HG02678 (cell line): ENCODE data around the gene CHCHD6.

ENCODE experiments used
- ATAC-seq: cut with Tn5 transposase; IDR thresholded peaks from one replicate; pipeline ENCODE4 v1.9.1; 2021; ENCODE audit warnings: mild to moderate bottlenecking, moderate library complexity; ENCODE audit not compliant: unreplicated experiment

CHCHD6 gene

GRCh38 chr3:126704494-126705214, 614 bp downstream of the CHCHD6 start:
- ATAC-seq = no peak

GRCh38 chr3:126706631-126707030, 2.6 kb downstream of the CHCHD6 start:
- no peak for ATAC-seq

GRCh38 chr3:126711121-126711760, 7.2 kb downstream of the CHCHD6 start:
- no peak for ATAC-seq

DNA sequence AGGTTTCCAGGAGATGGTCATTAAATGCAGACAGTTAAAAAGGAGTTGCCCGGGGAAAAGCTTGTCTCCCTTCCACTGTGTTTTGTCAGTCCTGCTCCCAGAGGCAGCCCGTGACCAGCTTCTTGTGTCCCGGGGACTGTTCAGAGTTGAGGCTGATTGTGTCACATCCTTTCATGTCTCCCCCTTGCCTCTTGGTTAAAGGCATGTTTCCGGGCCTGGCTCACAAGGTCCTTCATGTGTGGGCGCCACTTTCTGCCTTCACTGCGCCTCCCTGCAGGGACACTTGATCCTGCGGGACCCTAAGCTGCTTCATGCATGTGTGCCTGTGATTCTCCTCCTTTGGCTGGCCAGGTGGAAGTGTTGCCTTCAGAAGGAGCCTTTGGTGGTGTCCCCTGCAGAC, 9.2 kb downstream of the CHCHD6 start:
- no peak for ATAC-seq

GRCh38 chr3:126714276-126714900, 10.3 kb downstream of the CHCHD6 start:
- no peak for ATAC-seq

DNA sequence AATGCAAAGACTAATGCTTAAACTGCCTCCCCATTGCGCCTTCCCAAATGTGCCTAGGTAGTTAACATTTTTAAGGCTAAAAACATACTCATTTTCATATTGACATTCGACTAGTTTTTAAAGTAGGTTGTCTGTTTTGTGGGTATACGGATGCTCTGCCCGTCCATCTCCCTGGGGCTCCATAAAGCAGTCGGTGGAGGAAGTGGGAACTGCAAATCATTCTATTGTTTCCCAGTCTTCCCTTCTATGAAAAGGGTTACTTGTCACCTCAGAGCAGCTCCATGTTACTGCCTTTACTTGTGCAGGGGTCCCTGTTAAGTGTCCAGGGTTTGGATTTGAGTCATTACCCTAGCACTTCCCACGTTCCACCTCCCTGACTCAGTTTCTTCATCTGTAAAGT, 10.9 kb downstream of the CHCHD6 start:
- ATAC-seq = no peak

GRCh38 chr3:126715432-126715831, 11.4 kb downstream of the CHCHD6 start:
- ATAC-seq = no peak

DNA sequence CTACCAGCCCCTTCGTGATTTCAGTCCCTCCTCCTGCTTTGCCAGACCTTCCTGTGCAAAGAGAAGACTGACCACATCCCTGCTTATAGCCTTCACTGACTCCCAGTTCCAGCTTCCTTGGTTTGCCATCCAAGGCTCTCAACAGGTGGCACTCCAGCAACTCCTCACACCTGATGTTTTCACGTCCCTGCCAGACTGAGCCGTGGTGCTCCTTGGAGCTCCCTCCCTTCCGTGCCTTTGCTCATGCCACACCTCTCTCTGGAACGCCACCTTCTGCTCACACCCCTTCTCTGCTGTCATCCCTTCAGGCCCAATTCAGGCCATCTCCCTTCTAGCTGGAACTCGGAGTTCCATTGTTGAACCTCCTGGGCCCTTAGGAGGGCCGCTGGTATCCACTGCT, 12.0 kb downstream of the CHCHD6 start:
- ATAC-seq = no peak

GRCh38 chr3:126718561-126719445, 14.8 kb downstream of the CHCHD6 start:
- ATAC-seq = no peak

DNA sequence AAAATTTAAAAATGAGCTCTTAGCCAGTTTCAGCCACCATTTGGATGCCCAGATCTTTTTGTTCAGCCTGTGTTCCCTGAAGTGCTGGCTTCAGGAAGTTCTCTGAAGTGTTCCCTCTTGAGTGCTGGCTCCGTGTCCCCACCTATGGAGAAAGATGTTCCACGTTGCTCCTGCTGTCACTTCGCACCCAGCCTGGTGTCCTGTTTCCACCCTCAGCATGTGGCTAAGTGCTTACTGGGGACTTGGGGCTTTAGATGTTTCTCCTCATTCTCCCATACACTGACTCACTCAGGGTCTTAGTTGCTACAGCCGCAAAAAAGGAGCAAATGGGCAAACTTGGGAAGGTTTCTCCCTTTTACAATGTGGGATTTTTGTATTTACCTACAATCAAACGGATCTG, 16.6 kb downstream of the CHCHD6 start:
- ATAC-seq = no peak

DNA sequence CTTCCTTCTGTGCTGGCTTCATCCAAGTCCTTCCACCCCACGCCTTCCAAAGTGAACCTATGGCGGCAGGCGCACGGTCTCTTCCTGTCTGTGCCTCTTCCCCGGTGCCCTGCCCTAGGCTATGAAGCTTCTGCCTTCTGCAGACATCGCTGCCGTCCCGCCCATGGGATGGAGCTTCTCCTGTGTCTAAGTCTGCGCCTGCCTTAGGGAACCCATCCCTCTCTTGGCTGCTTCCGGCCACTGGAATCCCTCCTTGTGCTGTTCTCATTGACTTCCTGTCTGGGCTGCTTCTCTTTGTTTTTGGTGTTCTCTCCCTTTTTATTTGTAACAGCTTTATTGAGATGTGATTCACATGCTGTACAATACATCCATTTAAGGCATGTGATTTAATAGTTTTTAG, 17.2 kb downstream of the CHCHD6 start:
- ATAC-seq = no peak

GRCh38 chr3:126723237-126723636, 19.2 kb downstream of the CHCHD6 start:
- no peak for ATAC-seq

- no peak for ATAC-seq
Observed at GRCh38 chr3:126723801-126724200, 19.8 kb downstream of the CHCHD6 start.

DNA sequence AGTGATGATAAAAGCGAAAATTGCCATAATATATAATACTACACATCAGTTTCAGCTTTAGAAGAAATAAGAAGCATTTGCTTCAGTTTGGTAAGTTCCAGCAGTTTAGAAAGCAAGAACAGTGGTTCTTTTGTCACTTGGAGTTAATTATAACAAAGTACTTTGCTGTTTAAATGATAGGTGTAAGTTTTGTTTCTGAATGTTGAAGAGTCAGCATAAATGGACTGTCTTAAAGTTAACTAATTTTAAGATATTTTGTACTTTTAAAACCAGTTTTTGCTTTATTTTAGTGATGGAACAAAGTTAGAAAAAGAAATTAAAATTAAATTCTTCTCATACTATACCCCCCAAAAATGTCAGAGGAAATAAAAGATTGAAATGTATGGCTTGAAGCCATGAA, 24.6 kb downstream of the CHCHD6 start:
- no peak for ATAC-seq

- no peak for ATAC-seq
Observed at GRCh38 chr3:126730376-126730775, 26.3 kb downstream of the CHCHD6 start.

DNA sequence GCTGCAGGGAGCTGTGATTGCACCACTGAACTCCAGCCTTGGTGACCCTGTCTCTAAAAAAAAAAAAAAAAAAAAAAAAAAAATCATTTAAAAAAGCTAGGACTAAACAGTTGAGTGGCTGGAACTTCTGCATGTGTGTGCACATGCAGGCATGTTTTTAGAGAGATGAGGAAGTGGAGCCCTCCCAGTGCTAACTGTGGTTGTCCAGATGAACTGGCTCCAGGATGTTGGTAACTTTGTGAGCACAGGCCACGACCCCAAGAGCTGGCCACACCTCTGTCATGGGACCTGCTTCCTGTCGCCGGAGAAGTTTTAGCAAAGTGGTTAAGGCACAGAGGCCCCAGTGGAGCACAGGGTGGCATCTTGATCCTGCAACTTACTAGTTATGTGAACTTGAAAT, 27.0 kb downstream of the CHCHD6 start:
- ATAC-seq = no peak

GRCh38 chr3:126732281-126733060, 28.4 kb downstream of the CHCHD6 start:
- no peak for ATAC-seq

- ATAC-seq = no peak
Observed at GRCh38 chr3:126733061-126733430, 29.0 kb downstream of the CHCHD6 start.

DNA sequence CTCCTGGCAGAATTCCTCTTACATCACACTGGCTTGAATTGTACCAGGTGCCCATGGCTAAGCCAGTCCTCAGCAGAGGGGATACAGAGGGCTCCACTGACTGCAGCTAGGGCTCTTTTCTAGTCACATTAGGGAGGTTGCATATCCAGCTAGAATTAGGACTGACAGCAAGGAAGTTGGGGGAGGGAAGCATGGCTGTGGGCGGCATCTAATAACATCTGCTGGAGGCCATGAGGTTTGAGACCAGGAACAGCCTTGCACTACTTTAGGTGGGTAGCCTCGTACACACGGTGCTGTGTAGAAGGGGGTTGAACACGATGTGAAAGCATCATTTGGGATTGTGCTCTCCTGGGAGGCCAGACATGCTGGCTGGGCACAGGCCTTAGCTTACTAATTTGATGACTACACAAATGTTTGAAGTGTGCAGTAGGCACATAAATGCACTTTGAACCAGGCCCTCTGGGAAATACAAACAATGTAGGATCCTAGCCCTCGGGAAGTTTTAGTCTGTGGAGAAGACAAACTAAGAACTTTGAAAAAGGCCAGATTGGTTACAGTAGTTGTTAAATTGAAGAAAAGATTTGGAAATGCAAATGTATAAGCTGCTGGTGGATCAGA, 30.2 kb downstream of the CHCHD6 start:
- no peak for ATAC-seq

DNA sequence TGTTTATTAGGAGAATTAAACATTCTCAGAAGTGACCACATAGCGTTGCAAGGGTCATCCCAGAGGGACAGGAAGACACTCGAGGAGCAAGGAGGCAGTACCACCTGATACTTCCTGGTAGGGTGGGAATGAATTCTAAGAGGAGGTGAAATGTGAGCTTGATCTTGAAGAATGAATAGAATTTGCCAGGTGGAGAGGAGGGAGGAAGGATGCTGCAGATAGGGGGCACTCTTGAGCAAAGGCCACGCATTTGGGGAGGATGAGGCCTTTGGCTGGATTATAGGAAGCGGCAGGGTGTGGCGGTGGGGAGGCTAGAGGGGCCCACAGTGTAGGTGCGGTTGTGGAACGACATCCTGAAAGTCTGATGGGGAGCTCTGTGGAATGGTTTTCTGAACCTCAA, 33.5 kb downstream of the CHCHD6 start:
- no peak for ATAC-seq
